Activated CD8-positive, alpha-beta memory T cell treated with anti-CD3 and anti-CD28 coated beads for 24 hours (primary cell): Measurements from ENCODE around the gene IPPK.
"Not testable (repeated sequence)": the region's sequence is repeated elsewhere in the genome, so short reads cannot be mapped to it uniquely, and the experiment has no call there.

Experiments
- DNase-seq: peaks from one replicate; pipeline ENCODE4 v3.0.0-alpha.2; 2020

IPPK gene

DNA sequence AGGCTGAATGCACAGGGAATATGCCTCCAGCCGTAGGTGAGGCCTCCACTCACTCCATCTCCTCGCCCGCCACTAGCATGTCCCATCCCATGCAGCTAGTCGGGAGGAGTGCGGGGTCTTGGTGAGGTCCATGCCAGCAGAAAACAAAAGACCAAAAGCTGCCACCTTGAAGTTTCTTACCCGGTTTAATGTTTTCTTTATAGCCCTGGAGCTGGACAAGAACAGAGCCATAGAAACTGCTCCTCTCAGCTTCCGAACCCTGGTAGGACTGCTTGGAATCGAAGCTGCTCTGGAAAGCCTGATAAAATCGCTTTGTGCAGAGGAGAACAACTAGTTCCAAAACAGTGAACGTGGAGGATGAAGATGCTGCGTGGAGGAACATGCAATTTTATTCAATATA lies 57.1 kb downstream of the IPPK start:
- no peak for DNase-seq

DNA sequence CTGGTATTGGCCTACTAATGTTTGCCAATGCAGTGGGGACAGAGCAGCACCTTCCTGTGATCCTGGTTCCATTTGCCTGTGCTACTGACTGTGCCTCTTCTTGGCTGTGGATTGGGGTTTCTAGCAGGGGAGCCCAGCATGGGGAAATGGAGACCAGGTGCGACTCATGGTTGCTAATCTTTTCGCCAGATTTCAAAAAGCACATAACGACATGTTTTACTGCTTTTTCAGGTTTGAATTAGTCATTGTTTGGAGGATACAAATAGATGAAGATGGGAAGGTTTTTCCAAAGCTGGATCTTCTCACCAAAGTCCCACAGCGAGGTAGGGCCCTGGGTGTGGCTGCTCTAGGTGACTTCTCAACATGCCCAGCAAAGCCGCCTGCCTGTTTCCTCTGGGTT lies 57.6 kb downstream of the IPPK start:
- no peak for DNase-seq

GRCh38 chr9:92611621-92612285 lies 58.2 kb downstream of the IPPK start:
- DNase-seq: no peak

GRCh38 chr9:92610470-92611420 lies 59.2 kb downstream of the IPPK start:
- no peak for DNase-seq

DNA sequence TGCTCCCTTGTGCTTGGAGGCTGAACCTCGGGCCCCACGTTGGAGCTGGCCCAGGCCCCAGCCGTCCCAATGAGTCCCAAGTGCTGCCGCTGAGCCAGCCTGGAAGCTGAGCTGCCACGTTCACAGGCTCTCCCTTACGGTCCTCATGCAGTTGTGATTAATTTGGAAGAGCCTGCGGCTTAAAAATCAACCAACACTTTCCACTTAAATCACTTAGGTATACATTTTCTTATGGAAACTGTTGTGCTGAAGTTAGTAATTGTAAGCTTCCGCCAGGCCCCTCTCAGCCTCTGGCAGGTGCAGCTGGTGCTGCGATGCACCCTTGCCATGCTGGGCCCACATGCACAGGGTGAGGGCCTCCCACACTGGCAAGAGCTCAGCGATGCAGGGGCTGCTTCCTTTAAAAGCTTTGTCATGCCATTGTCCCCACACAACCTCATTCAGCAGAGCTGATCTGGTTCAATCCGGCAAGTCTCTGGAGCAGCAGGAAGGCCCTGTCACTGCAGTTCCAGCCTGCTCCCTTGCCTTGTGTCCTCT lies 61.0 kb downstream of the IPPK start:
- DNase-seq: no peak

DNA sequence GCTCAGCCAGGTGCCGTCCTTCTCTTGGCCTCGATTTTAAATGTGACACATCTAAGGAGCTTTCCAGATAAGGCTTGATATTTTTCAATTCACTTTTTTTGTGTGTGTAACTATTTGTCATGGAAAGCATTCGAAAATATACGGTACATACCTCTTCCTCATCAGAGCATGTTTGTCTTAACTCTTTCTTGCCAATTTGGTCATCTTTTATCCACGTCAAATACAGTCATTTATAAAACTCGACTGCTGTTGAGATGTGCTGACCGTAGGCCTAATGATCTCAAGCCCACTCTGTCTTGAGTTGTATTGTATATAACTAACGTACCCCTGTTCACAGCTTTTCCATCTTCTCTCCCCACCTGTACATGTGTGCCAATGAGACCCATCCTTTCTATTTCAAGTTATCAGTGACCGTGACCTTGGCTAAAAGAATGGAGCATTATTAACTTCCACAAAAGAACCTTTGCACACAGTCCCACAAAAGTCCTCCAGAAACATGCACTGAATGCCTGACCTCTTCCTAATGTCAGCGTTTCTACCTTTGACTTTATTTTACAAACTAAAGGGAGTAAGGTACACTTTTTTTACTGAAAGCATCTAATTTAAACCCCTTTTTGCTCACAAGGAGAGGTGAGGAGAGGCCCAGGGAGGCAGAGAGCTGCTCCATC lies 61.6 kb downstream of the IPPK start:
- DNase-seq: no peak

DNA sequence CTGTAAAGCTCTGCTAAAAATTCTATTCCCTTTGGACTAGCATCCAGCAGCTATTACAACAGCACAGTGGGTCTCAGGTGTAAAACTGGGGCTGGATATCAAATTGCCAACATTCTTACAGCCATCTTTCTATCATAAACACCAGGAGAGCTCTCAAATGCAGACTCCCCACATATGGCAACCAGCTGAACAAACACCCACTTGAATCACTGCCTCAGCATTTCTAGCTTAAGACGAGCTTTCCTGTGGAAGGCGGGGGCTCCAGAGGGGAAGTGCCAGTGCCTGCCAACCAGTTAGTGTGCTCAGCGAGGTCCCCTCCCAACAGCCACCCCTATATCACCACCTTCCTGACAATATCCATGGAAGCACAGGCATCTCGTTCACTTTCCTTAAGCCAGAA lies 62.2 kb downstream of the IPPK start:
- no peak for DNase-seq

DNA sequence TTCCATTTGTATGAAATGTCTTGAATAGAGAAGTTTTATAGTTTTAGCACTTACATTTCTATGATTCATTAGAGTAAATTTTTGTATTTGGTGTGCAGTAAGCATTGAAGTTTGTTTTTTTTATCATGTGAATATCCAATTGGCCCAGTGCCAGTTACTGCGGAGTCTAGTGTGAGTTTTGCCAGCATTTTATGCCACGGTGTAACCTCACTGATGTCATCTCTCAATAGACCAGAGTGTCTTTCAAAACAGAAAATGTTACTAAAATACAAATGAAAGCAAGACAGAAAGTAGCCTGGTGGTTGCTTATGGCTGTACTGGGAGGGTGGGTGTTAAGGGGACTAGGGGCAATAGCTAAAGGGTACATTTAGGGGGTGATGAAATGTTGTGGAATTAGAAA lies 62.8 kb downstream of the IPPK start:
- no peak for DNase-seq

DNA sequence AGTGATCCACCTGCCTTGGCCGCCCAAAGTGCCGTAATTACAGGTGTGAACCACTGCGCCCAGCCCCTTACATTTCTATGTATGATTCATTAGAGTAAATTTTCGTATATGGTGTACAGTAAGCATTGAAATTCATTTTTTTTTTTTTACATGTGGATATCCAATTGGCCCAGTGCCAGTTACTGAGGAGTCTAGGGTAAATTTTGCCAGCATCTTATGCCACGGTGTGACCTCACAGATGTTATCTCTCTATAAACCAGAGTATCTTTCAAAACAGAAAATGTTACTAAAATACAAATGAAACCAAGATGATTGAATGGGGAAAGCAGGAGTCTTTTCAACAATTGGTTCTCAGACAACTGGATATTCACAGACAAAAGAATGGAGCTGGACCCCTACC lies 64.7 kb downstream of the IPPK start:
- no peak for DNase-seq

- DNase-seq: no peak
Observed at GRCh38 chr9:92603990-92604389, 65.9 kb downstream of the IPPK start.

DNA sequence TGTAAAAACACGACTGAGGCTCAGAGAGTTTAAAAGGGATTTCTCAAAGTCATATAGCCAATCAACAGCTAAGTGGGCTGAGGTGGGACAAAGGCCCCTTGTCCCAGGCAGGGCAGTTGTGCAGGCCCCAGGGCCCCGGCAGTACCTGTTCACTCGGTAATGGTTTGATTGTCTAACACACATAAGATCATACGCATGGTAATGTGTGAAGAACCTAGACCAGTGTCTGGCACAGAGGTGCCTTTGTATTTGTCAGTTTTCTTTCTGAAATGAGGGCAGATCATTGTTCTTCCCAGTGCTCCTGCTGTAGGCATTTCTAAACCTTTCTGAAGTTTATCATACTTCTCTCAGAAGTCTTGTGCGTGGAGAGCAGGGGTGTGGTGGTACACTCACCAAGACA lies 66.8 kb downstream of the IPPK start:
- no peak for DNase-seq

GRCh38 chr9:92602413-92602812 lies 67.5 kb downstream of the IPPK start:
- no peak for DNase-seq

- no peak for DNase-seq
Observed at GRCh38 chr9:92601451-92601850, 68.5 kb downstream of the IPPK start.

DNA sequence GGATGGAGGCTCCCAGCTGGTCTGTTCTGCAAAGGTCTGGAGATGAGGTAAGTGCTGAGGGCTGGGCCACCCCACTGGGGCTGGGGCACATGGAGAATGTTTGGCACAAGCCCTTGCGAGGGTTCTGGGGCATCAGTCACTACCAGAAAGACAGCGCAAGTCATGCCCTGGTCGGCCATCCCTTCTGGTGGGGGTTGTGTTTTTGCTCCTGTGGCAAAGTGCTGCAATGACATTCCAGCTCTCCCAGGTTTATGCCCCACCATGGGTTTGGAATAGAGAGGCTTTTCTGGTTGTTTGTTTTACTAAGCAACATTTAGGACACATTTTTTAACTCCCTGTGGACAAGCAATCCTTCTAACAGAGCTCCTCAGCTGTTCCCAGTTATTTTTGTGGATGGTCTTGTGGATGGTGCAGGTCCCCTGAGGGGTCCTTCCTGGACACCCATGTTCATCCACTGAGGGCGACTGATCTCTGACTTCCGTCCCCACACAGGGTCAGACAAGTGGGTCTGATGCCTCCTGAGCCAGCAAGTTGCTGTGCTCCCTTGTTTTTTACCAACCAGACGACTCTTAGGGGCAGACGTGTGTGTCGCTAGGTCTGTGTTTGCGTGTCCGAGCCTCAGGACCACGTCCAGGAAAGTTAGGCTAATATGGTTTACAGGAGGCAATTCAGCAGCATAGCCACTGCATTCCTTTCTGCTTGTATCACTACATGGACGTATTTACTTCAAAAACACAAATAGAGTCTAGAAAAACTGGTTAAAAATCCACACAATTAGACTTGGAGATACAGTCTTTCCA lies 69.3 kb downstream of the IPPK start:
- DNase-seq: no peak

DNA sequence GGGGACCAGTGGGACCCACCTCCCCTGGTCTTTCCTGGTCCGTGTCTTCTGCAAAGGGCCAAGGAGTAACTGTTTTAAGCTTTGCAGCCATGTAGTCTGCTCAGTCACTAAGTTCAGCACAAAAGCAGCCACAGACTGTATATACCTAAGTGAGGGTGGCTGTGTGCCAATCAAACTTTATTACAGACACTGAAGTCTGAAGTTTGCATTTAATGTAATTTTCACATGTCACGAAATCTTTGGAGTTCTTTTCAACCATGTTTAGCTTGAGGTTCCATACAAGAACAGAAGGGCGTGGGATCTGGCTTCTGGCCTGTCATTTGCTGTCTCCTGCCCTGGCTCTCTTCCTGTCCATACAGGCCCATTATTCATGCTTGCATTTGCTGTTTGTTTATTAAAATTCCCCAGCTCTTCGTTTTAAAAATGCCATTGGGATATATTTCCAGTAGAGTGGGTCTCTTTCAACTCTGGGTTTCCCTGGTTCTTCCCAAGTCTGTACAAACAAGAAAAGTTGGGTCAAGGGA lies 69.9 kb downstream of the IPPK start:
- DNase-seq: no peak

DNA sequence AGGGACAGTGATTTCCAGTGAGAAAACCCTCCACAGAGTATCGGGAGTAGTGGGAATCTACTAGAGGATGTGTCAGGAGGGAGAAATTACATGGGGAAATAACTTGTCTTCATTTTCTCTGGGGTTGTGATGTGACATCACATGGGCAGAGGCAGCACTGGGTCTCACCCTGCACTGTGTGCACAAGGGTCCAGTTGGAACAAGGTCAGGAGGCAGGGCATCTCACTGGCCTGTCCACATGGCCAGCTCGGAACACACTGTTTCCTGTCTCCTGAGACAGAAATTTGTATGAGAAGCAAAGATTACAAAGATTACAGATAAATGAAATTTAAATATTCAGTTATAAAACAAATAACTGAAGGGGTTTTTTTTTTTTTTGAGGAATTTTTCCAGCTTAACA lies 71.5 kb downstream of the IPPK start:
- no peak for DNase-seq

DNA sequence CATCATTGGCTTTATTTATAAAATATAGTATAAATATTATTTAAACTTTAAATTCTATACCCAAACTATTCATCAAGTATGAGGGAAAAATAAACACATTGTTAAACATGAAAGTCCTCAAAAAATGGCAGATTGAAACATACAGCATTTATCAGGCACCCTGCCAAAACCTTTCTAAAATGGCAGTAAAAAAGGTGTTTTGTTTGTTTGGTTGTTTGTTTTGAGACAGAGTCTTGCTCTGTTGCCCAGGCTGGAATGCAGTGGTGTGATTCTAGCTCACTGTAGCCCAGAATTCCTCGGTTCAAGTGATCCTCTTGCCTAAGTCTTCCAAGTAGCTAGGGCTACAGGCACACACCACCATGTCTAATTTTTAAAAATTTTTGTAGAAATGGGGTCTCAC lies 74.0 kb downstream of the IPPK start:
- DNase-seq: no peak

GRCh38 chr9:92595075-92595474 lies 74.9 kb downstream of the IPPK start:
- not testable (repeated sequence) for DNase-seq

DNA sequence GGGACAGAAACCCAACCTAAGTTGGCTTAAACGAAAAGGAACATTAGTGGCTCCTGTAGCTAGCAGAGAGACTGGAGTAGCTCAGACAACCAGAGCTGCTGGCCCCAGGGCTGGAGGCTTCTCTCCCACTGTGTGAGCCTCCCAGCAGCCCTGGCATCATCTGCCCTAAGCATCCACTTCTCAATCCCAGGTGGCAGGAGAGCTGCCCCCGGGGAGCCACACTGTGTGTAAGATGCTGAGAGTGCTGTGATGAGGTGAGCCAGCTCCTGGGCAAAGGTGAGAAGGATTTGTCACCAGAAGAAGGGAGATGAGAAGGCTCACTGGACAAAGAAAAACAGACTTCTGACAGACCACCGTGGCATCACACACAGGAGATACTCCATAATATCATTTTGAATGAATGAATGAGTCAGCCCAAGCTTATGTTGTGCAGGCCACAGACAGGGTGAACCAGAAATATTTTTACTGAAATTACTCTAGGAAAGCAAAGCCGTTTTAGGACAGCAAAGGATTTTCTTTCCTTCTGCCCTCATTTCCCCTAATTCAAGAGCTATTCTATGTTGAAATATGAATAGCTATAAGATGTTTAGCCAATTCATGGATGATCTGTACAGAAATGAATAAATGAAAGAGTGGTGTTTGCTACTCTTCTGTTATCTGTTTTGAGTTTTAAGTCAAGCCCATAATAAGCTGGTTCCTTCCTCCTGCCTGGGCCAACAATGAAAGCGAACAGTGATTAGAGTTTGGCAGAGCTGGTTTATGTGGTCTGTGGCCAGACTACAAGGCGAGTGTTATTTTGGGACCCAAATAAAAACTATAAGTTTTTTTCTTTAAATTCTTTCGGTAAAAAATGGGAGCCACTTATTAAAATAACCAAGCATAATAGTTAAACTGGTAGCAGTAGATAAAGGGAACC lies 76.7 kb downstream of the IPPK start:
- DNase-seq: no peak

DNA sequence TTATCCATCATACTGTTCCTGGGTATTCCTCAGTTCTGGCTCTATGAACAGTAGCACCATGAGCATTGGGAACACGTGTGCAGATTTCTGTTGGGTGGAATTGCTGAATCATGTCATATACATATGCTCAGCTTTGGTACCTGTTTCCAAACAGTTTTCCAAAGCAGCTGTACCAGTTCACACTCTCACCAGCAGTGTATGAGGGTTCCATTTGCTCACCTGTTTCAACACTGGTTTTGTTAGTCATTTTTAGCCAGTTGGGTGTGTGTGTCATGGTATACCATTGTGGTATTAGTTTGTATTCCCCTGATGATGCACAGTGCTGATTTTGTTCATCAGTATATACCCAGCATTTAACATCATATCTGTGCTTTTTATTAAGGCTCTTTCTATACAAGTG lies 77.4 kb downstream of the IPPK start:
- no peak for DNase-seq

- no peak for DNase-seq
Observed at GRCh38 chr9:92590377-92590776, 79.6 kb downstream of the IPPK start.
